ENCODE data around the gene DNAJC5G. TPM values are rescaled to one million over a fixed set of nuclear protein-coding genes. Genes with fewer than 3 reads are reported as not detected.

Gene DNAJC5G
- total and polyA plus RNA-seq, 2 of the 13 experiments (the other 11 are each of a cell fraction or from before 2014, with no cell fraction given) = 0.05 TPM; not detected in 1

DNA sequence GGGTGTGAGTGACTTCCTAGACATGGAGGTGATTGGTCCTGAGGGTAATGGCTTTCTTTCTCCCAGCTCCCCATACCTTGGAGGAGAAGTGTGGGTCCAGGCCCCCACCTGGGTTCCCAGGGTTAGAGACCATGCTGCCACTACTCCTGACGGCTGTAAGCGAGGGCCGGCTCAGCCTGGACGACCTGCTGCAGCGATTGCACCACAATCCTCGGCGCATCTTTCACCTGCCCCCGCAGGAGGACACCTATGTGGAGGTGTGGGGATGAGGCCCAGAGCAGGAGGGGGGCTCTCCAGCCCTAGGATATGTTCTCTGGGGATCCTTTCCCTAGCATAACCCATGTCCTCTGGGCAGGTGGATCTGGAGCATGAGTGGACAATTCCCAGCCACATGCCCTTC, 36.3 kb upstream of the DNAJC5G start (continued):
- TF ChIP-seq GATA4 (IDR thresholded peaks at IDR 0.05; ENCODE audit: borderline replicate concordance, low read depth) (no peak), BHLHE40 (IDR thresholded peaks at IDR 0.05; ENCODE audit: low read length) (no peak)

DNA sequence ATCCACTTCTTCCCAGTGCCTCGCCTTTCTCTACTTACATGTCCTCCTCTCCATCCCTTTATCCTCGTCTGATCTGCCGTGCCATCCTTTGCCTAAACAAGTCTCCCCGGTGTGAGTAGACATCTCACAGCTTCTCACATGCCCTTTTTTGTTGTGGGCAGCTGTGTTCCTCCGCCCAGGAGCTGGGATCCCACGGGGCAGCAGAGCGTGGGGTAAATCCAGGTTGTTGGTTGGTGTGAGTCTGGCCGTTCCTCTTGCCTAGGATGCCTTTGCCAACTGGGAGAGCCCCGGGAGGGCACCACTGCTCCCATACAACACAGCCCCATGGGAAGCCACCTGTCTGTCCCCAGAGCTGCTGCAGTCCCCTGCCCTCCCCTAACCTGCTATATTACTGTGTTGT, 34.8 kb upstream of the DNAJC5G start:
- TF ChIP-seq ZNF569 (CRISPR knock-in tag; IDR thresholded peaks at IDR 0.05; ENCODE audit: borderline replicate concordance) (no peak), ZNF543 (CRISPR knock-in tag; IDR thresholded peaks at IDR 0.05) (no peak)
- TF ChIP-seq, protein P1, sequence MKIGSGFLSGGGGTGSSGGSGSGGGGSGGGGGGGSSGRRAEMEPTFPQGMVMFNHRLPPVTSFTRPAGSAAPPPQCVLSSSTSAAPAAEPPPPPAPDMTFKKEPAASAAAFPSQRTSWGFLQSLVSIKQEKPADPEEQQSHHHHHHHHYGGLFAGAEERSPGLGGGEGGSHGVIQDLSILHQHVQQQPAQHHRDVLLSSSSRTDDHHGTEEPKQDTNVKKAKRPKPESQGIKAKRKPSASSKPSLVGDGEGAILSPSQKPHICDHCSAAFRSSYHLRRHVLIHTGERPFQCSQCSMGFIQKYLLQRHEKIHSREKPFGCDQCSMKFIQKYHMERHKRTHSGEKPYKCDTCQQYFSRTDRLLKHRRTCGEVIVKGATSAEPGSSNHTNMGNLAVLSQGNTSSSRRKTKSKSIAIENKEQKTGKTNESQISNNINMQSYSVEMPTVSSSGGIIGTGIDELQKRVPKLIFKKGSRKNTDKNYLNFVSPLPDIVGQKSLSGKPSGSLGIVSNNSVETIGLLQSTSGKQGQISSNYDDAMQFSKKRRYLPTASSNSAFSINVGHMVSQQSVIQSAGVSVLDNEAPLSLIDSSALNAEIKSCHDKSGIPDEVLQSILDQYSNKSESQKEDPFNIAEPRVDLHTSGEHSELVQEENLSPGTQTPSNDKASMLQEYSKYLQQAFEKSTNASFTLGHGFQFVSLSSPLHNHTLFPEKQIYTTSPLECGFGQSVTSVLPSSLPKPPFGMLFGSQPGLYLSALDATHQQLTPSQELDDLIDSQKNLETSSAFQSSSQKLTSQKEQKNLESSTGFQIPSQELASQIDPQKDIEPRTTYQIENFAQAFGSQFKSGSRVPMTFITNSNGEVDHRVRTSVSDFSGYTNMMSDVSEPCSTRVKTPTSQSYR (CRISPR knock-in tag; IDR thresholded peaks at IDR 0.05; ENCODE audit: borderline replicate concordance) = no peak
- TF ChIP-seq, protein P2, sequence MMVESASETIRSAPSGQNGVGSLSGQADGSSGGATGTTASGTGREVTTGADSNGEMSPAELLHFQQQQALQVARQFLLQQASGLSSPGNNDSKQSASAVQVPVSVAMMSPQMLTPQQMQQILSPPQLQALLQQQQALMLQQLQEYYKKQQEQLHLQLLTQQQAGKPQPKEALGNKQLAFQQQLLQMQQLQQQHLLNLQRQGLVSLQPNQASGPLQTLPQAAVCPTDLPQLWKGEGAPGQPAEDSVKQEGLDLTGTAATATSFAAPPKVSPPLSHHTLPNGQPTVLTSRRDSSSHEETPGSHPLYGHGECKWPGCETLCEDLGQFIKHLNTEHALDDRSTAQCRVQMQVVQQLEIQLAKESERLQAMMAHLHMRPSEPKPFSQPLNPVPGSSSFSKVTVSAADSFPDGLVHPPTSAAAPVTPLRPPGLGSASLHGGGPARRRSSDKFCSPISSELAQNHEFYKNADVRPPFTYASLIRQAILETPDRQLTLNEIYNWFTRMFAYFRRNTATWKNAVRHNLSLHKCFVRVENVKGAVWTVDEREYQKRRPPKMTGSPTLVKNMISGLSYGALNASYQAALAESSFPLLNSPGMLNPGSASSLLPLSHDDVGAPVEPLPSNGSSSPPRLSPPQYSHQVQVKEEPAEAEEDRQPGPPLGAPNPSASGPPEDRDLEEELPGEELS (CRISPR knock-in tag; IDR thresholded peaks at IDR 0.05) = no peak
- H3K36me3 ChIP-seq (replicated peaks in 1 of 2; ENCODE audit: control insufficient read depth in 1 of 2, insufficient read depth in 2 of 2, low read length in 2 of 2) = peaks cover 68 to 87% of the 10 kb centered on the region in 2 experiments
- H3K9me3 ChIP-seq (ENCODE audit: low read length) = no peaks in the 10 kb centered on the region
- ChIA-PET CTCF (ENCODE audit: low intra/inter-chr PET ratio, low total read pairs) (no interaction called here), POLR2A (interaction anchor here (1.3 to 1.4 kb wide), 2 partner anchors 9 to 27 kb away, joined by 3 to 4 read pairs; no protein-coding TSS in a partner anchor)
- 98% methylated on average over 9 of the region's 9 CpGs for WGBS (ENCODE audit: low lambda C conversion rate)
- FAIRE-seq = no peak
- ATAC-seq = no peak
- DNase-seq (ENCODE audit: low spot score) = no peak
- no peak overlapping the region for H3K9ac ChIP-seq (ENCODE audit: insufficient read depth, low read depth, low read length)
- H3K27ac ChIP-seq (ENCODE audit: extremely low read length, insufficient read depth, low read length) = no peak overlapping the region
- in situ Hi-C loops (cut with HindIII; ENCODE audit: extremely low pct_ligation_motif_present, low pct_unique_long_range_greater_than_20kb) = no loop called here
- no peaks in the 10 kb centered on the region for H4K20me1 ChIP-seq (ENCODE audit: insufficient read depth, low read length)
- no peak overlapping the region for H3K4me2 ChIP-seq (ENCODE audit: low read depth, low read length)
- BruUV-seq (replicated peaks) = no TSS peak
- intact Hi-C loops (cut with micrococcal nuclease; ENCODE audit: unreplicated experiment) = no loop called here
- H3K4me3 ChIP-seq (replicated peaks in 1 of 3; ENCODE audit: insufficient read depth in 1 of 3, low read depth in 2 of 3, low read length in 3 of 3) = no peak overlapping the region
- no peaks in the 10 kb centered on the region for H3K79me2 ChIP-seq (ENCODE audit: insufficient read depth, low read length)
- H3K4me1 ChIP-seq (ENCODE audit: insufficient read depth, low read length) = no peaks in the 10 kb centered on the region
- H2AFZ ChIP-seq (ENCODE audit: low read length) = no peak overlapping the region
- H3K27me3 ChIP-seq (ENCODE audit: control insufficient read depth in 1 of 2, insufficient read depth in 2 of 2, low read length in 2 of 2) = no peaks in the 10 kb centered on the region
